ENCODE data around the gene NPLOC4. TPM values are rescaled to one million over a fixed set of nuclear protein-coding genes. Genes with fewer than 3 reads are reported as not detected.

Gene NPLOC4
- total RNA-seq, 2 donors from 2014 or later: 69.3 to 70.4 TPM

- H3K4me3 ChIP-seq: no peak overlapping the region
- no peaks in the 10 kb centered on the region for H3K9me3 ChIP-seq
- TF ChIP-seq CTCF (IDR thresholded peaks at IDR 0.05): no peak
- H3K27me3 ChIP-seq: no peaks in the 10 kb centered on the region
- H3K4me1 ChIP-seq: no peaks in the 10 kb centered on the region
- no peak for DNase-seq (ENCODE audit: low spot score)
- peaks cover 72% of the 10 kb centered on the region for H3K36me3 ChIP-seq
- H3K27ac ChIP-seq: no peak overlapping the region
Measured at GRCh38 chr17:81543339-81543675, 93.6 kb downstream of the NPLOC4 start.

- H3K36me3 ChIP-seq: peaks cover 67% of the 10 kb centered on the region
- TF ChIP-seq CTCF (IDR thresholded peaks at IDR 0.05): no peak
- no peaks in the 10 kb centered on the region for H3K9me3 ChIP-seq
- H3K27me3 ChIP-seq: peaks cover 0 to 1% of the 10 kb centered on the region in 2 donors
- DNase-seq (ENCODE audit: low spot score): no peak
- peaks cover 0 to 2% of the 10 kb centered on the region in 2 donors for H3K4me1 ChIP-seq
- H3K4me3 ChIP-seq: no peak overlapping the region
- no peak overlapping the region for H3K27ac ChIP-seq
Measured at GRCh38 chr17:81542431-81543338, 94.2 kb downstream of the NPLOC4 start.

GRCh38 chr17:81541123-81541522 is 95.8 kb downstream of the NPLOC4 start:
- H3K27ac ChIP-seq: no peak overlapping the region
- H3K4me3 ChIP-seq: no peak overlapping the region
- no peak for DNase-seq (ENCODE audit: low spot score)
- no peak for TF ChIP-seq CTCF (IDR thresholded peaks at IDR 0.05)
- H3K27me3 ChIP-seq: peaks cover 6 to 16% of the 10 kb centered on the region in 2 donors
- H3K36me3 ChIP-seq: peaks cover 52% of the 10 kb centered on the region
- H3K9me3 ChIP-seq: no peaks in the 10 kb centered on the region
- H3K4me1 ChIP-seq: peaks cover 0 to 18% of the 10 kb centered on the region in 2 donors

- Histone ChIP-seq H3K27me3 (peaks cover 6 to 19% of the 10 kb centered on the region in 2 donors), H3K4me3 (no peak overlapping the region), H3K27ac (no peak overlapping the region), H3K4me1 (peaks cover 0 to 21% of the 10 kb centered on the region in 2 donors), H3K9me3 (no peaks in the 10 kb centered on the region), H3K36me3 (peaks cover 47% of the 10 kb centered on the region)
- no peak for TF ChIP-seq CTCF (IDR thresholded peaks at IDR 0.05)
- no peak for DNase-seq (ENCODE audit: low spot score)
Measured at GRCh38 chr17:81540676-81541027, 96.3 kb downstream of the NPLOC4 start.

GRCh38 chr17:81539961-81540675 is 96.8 kb downstream of the NPLOC4 start:
- H3K27ac ChIP-seq: no peak overlapping the region
- peaks cover 43% of the 10 kb centered on the region for H3K36me3 ChIP-seq
- DNase-seq (ENCODE audit: low spot score): no peak
- TF ChIP-seq CTCF (IDR thresholded peaks at IDR 0.05): no peak
- H3K4me1 ChIP-seq: peaks cover 0 to 21% of the 10 kb centered on the region in 2 donors
- H3K4me3 ChIP-seq: no peak overlapping the region
- peaks cover 6 to 19% of the 10 kb centered on the region in 2 donors for H3K27me3 ChIP-seq
- no peaks in the 10 kb centered on the region for H3K9me3 ChIP-seq

Data from right atrium auricular region (tissue), 2 donors.